HG03175 (cell line): ENCODE measurements around the gene TNNI2.

Source experiments
- ATAC-seq: cut with Tn5 transposase; IDR thresholded peaks from one replicate; pipeline ENCODE4 v1.9.1; 2021; ENCODE audit warnings: mild to moderate bottlenecking, moderate library complexity; ENCODE audit not compliant: unreplicated experiment

The TNNI2 gene

GRCh38 chr11:1820463-1821325, 18.1 kb upstream of the TNNI2 start:
- no peak for ATAC-seq

GRCh38 chr11:1821562-1821961, 17.2 kb upstream of the TNNI2 start:
- ATAC-seq: no peak

DNA sequence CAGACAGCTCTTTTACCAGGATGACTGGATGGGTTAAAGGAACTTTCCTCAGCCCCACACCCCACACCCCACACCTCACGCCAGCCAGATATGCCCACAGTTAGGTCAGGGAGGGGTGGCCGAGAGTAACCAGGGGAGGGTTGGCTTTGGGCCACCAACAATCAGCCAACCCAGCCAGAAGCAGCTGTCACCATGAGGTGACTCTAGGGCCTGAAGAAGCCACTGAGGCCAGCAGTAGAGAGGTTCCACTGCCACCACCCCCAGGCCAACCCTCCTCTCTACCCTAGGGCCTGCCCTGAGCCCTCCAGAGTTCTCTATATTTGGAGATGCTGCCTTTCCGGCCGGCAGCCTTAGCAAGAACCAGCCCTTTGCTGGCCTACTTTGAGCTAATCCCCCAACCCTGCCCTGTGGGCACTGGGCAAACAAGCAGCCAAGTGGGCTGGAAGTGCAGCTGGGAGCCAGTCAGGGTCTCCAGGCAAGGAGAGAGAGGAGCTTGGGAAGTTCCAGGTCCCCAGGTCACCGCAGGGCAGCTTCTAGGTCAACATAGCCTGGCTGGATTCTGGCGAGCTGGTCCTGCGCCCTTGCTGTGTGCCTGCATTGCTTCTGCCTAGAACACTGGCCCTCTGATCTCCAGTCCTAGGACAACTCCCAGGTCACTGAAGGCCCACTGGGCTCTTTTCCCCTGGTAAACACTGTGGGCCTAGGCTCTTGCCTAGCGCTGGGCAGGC, 16.0 kb upstream of the TNNI2 start:
- no peak for ATAC-seq

- no peak for ATAC-seq
Measured at GRCh38 chr11:1823376-1824220, 15.2 kb upstream of the TNNI2 start.

GRCh38 chr11:1824221-1825038, 14.4 kb upstream of the TNNI2 start:
- ATAC-seq: no peak

- ATAC-seq: no peak
Measured at GRCh38 chr11:1825039-1825740, 13.6 kb upstream of the TNNI2 start.

- no peak for ATAC-seq
Measured at GRCh38 chr11:1825785-1826451, 12.9 kb upstream of the TNNI2 start.

GRCh38 chr11:1826552-1827094, 12.2 kb upstream of the TNNI2 start:
- no peak for ATAC-seq

GRCh38 chr11:1827095-1827813, 11.5 kb upstream of the TNNI2 start:
- ATAC-seq: no peak

- no peak for ATAC-seq
Measured at GRCh38 chr11:1827931-1828330, 10.8 kb upstream of the TNNI2 start.

- ATAC-seq: no peak
Measured at GRCh38 chr11:1828542-1828941, 10.2 kb upstream of the TNNI2 start.

- ATAC-seq: no peak
Measured at GRCh38 chr11:1829039-1829820, 9.6 kb upstream of the TNNI2 start.

DNA sequence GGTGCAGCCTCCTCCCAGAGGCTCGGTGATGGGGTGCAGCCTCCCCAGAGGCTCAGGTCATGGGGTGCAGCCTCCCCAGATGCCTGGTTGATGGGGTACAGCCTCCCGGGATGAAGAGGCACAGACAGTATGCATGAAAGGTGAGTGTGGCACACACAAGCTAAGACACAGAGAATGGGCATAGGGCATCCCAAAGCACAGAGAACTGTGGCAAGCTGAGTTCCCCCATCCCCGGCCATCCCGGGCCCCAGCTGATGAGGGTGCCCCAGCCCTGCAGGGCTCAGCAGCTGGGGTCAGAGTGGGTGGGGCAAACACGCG, 8.8 kb upstream of the TNNI2 start:
- no peak for ATAC-seq

DNA sequence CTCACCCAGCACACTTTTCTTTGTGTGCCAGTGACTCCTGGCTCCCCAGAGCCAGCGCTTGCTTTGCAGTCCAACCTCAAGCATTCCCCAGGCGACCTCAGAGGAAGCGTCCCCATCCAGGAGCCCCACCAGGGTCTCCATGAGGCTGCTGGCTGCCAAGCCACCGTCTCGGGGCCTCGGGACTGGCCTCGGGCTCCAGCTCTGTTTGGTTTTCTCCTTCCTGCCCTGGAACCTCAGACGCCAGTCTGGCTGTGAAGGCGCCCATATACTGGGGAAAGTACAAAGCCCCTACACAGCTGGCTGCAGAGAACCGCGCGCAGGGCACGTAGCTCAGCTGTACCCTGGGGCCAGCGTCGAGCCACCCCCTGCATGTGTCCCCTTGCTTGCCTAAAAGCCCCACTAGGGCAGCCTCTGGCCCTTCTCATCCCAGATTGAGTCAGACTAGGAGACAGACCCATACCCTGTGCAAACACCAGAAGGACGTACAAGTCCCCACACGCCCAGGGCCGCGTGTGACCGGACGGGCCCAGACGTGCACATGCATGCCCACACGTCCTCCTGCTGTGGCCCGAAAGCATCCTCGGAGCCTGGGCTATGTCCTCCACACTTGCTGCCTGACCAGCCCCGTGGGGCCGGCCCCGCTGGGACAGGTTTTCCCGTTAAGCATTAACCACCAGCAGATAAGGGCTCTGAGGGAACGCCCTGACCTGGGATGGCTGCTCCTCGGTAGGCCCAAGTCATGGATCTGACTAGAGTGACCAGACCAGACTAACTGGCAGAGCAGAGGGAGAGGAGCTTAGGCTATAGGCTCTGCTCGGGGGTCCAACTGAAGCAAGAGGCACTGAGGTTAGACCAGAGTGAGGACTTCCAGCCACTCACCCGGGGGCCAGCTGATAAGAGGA, 8.2 kb upstream of the TNNI2 start:
- no peak for ATAC-seq

DNA sequence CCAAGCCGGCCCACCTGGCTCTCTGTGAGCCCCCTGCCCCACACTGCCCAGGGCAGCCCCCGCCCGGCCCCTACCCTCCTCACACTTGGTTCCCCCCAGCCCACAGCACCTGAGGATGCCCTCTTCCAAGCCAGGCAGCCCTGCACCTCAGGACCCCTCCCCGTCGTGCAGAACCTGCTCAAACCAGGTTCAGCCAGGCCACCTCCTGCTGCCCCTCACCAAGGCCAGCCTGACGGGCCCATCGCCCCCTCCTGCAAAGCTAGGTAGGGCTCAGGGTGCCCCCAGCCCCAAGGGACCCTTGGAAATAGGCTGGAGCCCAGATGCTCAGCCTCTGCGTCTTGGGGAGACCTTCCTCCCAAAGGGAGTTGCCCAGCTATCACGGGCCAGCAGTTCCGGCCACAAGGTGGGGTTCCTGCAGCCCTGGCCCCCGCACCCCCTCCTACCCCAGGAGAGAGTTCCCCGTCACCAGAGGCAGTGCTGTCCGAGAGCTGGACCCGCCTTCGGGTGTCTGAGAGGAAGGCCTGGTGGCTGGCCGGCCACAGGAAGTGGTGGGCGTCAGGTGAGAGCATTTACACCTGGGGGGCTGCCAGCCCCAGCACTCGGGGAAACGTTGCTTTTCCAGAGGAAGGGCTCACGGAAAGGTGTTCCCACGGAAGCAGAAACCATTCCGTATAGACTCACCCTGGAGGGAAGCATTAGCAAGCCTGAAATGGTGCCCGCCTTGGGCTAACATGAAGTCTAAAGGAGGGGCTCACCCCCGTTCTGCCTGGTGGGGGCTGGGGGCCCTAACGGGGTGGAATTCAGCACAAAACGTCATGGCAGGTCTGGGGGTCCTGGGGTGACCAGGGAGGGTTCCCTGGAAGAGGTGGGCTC, 7.2 kb upstream of the TNNI2 start:
- no peak for ATAC-seq
